Hematopoietic multipotent progenitor cell treated with erythropoietin and hydrocortisone succinate and interleukin-3 and kit ligand, for 6 days (in vitro differentiated cells): ENCODE data around the gene RBM4.

ENCODE experiments used
- DNase-seq: peaks from one replicate; pipeline ENCODE4 v3.0.0-alpha.2; 2015

RBM4 gene

GRCh38 chr11:66617155-66617834 is 21.2 kb upstream of the RBM4 start:
- no peak for DNase-seq

- DNase-seq, result peak; percentile 70
These were observed 19.4 kb upstream of the RBM4 start for GRCh38 chr11:66619080-66619554.

GRCh38 chr11:66624450-66624849 is 14.1 kb upstream of the RBM4 start:
- DNase-seq, result no peak

GRCh38 chr11:66625041-66625751 is 13.3 kb upstream of the RBM4 start:
- DNase-seq, result no peak

DNA sequence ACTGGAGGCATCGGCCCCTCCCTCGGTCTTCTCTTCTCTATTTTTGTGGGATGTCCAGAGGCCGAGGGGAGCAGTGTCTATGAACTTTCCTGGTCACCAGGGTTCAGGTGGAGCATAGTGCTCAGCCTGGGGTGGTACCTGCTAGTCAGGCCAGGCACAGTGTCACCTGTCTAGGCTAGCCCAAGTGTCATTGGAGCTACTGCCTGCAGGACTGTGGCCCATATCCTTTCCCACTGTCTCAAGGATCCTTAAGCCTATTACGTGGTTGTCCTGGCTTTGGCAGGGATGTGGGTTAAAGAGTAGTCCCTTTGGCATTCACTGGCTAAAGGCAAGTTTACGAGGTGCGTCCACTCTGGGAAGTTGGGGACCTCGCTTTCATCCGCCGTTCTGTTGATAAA is 12.8 kb upstream of the RBM4 start:
- no peak for DNase-seq

- DNase-seq, result no peak
These were observed 12.1 kb upstream of the RBM4 start for GRCh38 chr11:66626382-66626781.

GRCh38 chr11:66626926-66627325 is 11.6 kb upstream of the RBM4 start:
- no peak for DNase-seq

GRCh38 chr11:66628061-66628603 is 10.4 kb upstream of the RBM4 start:
- DNase-seq, result no peak

DNA sequence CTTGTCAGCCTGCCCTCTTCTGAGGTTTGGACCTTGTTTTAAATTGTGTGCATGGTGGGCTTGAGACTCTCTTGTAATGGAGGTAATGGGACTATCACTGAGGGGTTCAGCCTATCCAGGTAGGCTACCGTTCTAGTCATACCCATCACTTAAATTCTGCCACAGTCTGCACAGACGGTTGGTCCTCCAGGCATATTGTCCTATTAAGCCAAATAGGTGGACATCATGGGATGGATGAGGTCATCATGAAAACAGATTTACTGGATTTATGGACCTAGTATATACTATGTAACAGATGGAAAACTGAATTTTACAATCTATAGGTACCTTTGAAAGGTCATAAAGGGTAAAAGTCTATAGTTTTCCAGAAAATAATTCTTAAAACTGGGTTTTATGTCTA is 9.1 kb upstream of the RBM4 start:
- DNase-seq, result no peak

GRCh38 chr11:66631883-66632282 is 6.6 kb upstream of the RBM4 start:
- DNase-seq, result no peak

DNA sequence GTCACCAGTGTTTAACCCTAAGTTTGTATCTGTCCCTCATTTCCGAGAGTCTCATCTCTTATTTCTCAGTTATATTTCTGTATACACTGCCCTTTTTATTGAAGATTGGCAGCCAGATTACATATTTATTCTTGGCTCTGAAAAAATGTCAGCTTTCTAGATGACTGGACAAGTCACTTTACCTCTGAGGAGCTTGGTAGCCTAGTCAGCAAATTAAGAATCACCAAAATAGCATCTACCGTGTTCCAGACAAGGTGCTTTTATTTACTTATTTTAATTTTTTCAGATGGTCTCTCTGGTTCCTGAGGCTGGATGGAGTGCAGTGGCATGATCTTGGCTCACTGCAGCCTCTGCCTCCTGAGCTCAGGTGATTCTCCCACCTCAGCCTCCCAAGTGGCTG is 5.6 kb upstream of the RBM4 start:
- DNase-seq, result no peak

DNA sequence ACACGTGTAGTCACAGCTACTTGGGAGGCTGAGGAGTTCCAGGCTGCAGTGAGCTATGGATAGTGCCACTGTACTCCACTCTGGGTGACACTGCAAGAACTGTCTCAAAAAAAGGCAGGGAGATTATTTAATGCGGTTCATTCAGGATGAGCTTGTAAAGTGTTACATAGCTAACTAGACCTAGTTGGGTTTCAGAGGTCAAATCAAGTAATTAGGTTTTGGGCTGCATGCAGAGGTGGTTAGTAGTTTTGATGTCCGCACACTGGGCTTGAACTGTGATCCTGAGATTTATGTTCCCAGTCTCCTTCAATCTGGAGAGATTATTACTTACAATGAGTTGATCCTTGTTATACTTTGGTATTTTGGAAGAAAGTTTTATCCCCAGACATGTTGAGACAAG is 2.1 kb upstream of the RBM4 start:
- no peak for DNase-seq

DNA sequence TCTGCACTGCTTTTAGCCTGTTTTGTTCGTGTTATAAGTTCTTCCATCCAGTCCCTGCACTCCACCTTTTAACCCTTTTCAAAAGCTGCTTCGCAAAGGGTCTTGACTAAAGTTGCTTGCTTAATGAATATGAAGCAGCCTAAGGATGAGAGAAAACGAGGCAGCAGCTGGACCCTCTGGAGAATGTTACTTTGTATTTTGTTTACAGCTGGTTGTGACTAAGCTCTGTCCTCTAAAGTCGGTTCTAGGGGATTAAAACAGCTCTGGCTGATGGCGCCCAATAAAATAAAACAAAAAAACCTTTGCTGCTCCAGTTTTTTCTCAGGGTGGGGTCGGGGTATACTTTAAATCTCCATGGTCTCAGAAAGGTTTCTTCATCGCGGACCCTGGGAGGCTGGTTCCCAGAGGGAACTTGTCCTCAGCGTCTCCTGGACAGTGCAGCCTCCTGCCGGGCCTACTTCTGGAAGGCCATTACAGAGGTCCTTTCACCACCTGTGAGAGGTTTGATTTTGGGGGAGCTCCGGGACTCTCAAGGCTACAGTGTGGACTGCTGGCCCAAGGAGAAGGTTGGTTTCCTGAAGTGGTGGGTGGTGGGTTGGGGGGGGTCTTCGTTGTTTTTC is 836 bp upstream of the RBM4 start:
- peak; percentile 35 for DNase-seq

- DNase-seq, result peak; percentile 70
These were observed 737 bp downstream of the RBM4 start for GRCh38 chr11:66639066-66639813.

DNA sequence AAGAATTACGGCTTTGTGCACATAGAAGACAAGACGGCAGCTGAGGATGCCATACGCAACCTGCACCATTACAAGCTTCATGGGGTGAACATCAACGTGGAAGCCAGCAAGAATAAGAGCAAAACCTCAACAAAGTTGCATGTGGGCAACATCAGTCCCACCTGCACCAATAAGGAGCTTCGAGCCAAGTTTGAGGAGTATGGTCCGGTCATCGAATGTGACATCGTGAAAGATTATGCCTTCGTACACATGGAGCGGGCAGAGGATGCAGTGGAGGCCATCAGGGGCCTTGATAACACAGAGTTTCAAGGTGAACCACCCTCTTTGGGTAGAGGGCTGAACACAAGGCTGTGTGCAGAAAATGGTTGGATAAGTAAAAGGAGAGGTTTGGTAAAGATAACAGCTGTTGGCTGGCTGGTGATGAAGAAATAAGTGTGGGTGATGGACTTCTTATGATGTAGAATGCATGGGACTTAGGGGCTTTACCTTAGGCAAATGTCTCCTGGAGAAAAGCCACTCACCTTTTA is 1.4 kb downstream of the RBM4 start:
- peak; percentile 34 for DNase-seq

GRCh38 chr11:66641834-66642233 is 3.3 kb downstream of the RBM4 start:
- no peak for DNase-seq

- no peak for DNase-seq
These were observed 5.4 kb downstream of the RBM4 start for GRCh38 chr11:66643745-66644437.

- no peak for DNase-seq
These were observed 8.3 kb downstream of the RBM4 start for GRCh38 chr11:66646828-66647227.

- DNase-seq, result no peak
These were observed 11.4 kb downstream of the RBM4 start for GRCh38 chr11:66649903-66650302.

DNA sequence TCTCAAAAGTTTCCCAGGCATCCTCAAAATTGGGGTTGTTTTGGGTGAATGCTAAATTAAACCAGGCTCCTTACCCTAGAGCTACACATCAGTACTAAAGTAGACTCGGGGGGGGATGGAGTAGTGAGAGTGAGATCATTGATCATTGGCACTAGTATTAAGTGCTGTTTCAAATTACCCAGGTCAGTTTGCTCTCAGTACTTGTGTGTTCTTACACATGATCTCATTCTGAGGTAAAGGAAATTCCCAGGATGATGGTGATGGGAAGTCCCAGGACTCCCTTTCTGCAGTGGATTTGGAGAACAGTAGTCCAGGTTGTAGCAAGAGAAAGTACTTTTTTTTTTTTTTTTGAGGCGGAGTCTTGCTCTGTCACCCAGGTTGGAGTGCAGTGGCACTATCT is 12.5 kb downstream of the RBM4 start:
- DNase-seq, result no peak

GRCh38 chr11:66652651-66653050 is 14.1 kb downstream of the RBM4 start:
- no peak for DNase-seq

DNA sequence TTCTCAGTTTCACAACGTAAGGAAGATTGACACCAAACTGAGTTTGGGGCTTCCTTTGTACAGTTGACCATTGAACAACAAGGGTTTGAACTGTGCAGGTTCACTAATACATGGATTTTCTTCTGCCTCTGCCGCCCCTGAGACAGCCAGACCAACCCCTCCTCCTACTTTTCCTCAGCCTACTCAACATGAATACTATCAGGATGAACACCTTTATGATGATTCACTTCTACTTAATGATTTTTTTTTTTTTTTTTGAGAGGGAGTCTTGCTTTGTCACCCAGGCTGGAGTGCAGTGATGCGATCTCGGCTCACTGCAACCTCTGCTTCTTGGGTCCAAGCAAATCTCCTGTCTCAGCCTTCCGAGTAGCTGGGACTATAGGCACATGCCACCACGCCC is 14.6 kb downstream of the RBM4 start:
- no peak for DNase-seq
